Breast epithelium (tissue), 3 donors: ENCODE measurements around the gene RBM12.

Experiments used
- CTCF ChIP-seq, 3 donors: fragments of 450-650 bp; IDR thresholded peaks; one replicate each; pipeline ENCODE4 v1.5.1; 2016 to 2017; ENCODE audit warnings: antibody characterized with exemption in 3 of 3, mild to moderate bottlenecking in 3 of 3, moderate library complexity in 3 of 3
- POLR2A ChIP-seq: fragments of 450-650 bp; IDR thresholded peaks from one replicate; pipeline ENCODE4 v1.6.1; 2016; ENCODE audit warnings: antibody characterized with exemption, mild to moderate bottlenecking, moderate library complexity
- POLR2AphosphoS5 ChIP-seq, 3 donors: sonication (generic); formaldehyde crosslinking; IDR thresholded peaks; one replicate each; pipeline ENCODE4 v1.6.1; 2017; ENCODE audit warnings: antibody characterized with exemption in 3 of 3

DNA sequence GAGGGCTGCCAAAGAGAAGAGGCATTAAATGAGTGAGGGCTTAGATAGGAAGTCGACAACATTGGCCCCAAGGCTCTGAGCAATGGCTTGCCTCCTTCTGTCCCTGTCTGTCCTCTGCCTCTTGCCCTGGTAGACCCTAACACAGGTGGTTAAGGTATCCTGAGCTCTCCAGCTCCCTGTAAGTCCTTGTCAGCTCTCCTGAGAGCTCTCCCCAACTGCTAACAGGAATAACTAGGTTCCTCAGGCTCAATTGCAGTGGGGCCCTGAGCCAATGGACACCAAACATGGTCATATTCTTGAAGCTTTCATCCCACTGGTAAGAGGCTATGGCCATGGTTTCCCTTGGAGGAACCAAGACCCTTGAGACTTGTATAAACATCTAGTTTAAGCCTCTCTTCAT is 5.0 kb upstream of the RBM12 start:
- TF ChIP-seq CTCF (IDR thresholded peaks at IDR 0.05) (no peak), POLR2A (no peak), POLR2AphosphoS5 (IDR thresholded peaks at IDR 0.05) (no peak)
